ENCODE data around the gene GMPPA.

The GMPPA gene

GRCh38 chr2:219533930-219534661, 35.4 kb downstream of the GMPPA start:
- DNase-seq, result no peak

GRCh38 chr2:219536425-219536824, 37.7 kb downstream of the GMPPA start:
- DNase-seq, result no peak

- DNase-seq, result no peak
Observed at GRCh38 chr2:219536967-219537366, 38.3 kb downstream of the GMPPA start.

- peak in 2 of 58 donors; percentile 37 to 42 for DNase-seq
Observed at GRCh38 chr2:219537657-219538488, 39.2 kb downstream of the GMPPA start.

GRCh38 chr2:219538504-219538951, 39.8 kb downstream of the GMPPA start:
- DNase-seq, result peak in 12 of 58 donors; percentile 20 to 54 (median 32)

- peak in 1 of 58 donors; percentile 20 for DNase-seq
Observed at GRCh38 chr2:219538956-219539788, 40.5 kb downstream of the GMPPA start.

GRCh38 chr2:219539926-219540678, 41.4 kb downstream of the GMPPA start:
- DNase-seq, result no peak

GRCh38 chr2:219540784-219541504, 42.3 kb downstream of the GMPPA start:
- DNase-seq, result no peak

GRCh38 chr2:219541611-219542180, 43.0 kb downstream of the GMPPA start:
- peak in 55 of 58 donors; percentile 25 to 87 (median 71) for DNase-seq

- DNase-seq, result peak in 7 of 58 donors; percentile 42 to 74 (median 57)
Observed at GRCh38 chr2:219542931-219543595, 44.4 kb downstream of the GMPPA start.

- peak; percentile 85 to 100 (median 99) for DNase-seq
Observed at GRCh38 chr2:219543596-219544358, 45.1 kb downstream of the GMPPA start, which contains the start of the genes CHPF and TMEM198. Gene CHPF, minus strand, starts transcription at chr2:219543809. Its CDS starts 271 bp downstream, at chr2:219543538. Gene TMEM198, plus strand, starts transcription at chr2:219544028. Its CDS starts 700 bp downstream, at chr2:219544728.

GRCh38 chr2:219544567-219544966, 45.9 kb downstream of the GMPPA start:
- DNase-seq, result no peak

- DNase-seq, result no peak
Observed at GRCh38 chr2:219545295-219545942, 46.7 kb downstream of the GMPPA start.

- no peak for DNase-seq
Observed at GRCh38 chr2:219545943-219546352, 47.3 kb downstream of the GMPPA start.

- no peak for DNase-seq
Observed at GRCh38 chr2:219547621-219548020, 48.9 kb downstream of the GMPPA start.

GRCh38 chr2:219548990-219549389, 50.3 kb downstream of the GMPPA start:
- no peak for DNase-seq

- DNase-seq, result no peak
Observed at GRCh38 chr2:219549619-219550018, 50.9 kb downstream of the GMPPA start.

Measured in anterior cingulate cortex (tissue), 58 donors.